Right kidney (tissue), 1 donor: Measurements from ENCODE around the gene DNASE2.
"Not testable (repeated sequence)": the region's sequence is repeated elsewhere in the genome, so short reads cannot be mapped to it uniquely, and the experiment has no call there.

ENCODE experiments used
- DNase-seq: peaks from one replicate; pipeline ENCODE4 v3.0.0-alpha.2; 2016

DNASE2 gene

DNA sequence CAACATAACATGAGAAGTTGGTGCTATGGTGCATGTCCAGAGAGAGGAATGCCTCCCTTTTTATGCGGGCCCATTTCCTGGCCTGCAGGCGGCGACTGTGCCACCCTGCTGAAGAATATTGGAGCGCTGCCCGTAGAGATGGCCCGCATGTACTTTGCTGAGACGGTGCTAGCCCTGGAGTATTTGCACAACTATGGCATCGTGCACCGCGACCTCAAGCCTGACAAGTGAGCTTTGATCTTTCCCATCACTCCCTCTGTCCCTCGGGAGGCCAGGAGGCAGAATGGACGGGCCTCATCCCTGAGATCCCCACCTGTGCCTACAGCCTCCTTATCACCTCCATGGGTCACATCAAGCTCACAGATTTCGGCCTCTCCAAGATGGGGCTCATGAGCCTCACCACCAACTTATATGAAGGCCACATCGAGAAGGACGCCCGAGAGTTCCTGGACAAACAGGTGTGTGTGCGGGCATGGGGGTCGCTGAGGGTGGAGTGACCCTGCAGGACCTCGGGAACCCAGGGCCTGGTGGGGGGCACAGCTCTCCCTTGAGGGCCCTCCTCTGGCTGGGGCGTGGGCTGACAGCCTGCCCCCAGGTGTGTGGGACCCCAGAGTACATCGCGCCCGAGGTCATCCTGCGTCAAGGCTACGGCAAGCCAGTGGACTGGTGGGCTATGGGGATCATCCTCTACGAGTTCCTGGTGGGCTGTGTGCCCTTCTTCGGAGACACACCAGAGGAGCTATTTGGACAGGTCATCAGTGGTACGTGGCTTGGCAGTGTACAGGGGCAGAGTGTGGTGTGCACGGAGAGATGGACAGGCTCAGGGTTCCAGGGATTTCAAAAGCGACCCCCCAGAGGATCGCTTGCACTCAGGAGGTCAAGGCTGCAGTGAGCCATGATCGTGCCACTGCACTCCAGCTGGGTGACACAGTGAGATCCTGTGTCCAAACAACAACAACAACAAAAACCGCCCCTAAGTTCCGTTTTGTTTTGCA is 16.2 kb downstream of the DNASE2 start:
- no peak for DNase-seq

DNA sequence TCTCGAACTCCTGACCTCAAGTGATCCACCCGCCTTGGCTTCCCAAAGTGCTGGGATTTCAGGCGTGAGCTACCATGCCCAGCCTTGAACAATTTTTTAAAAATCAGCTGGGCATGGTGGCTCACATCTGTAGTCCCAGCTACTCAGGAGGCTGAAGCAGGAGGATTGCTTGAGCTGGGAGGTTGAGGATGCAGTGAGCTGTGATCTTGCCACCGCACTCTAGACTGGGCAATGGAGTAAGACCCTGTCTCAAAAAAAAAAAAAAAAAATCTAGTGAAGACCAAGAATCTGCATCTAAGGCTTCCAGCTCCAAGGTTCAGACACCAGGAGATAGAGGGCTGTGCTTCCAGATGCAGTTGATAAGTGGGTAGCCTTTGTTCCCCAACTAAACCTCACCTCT is 17.1 kb downstream of the DNASE2 start:
- no peak for DNase-seq

DNA sequence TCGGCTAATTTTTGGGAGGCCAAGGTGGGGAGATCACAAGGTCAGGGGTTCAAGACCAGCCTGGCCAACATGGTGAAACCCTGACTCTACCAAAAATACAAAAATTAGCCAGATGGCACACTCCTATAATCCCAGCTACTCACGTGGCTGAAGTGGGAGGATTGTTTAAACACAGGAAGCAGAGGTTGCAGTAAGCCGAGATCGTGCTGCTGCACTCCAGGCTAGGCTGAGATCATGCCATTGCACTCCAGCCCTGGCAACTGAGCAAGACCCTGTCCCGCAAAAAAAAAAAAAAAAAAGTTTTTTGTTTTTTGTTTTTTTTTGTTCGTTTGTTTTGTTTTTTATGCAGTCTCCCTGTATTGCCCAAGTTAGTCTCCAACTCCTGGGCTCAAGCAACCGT is 21.7 kb downstream of the DNASE2 start:
- no peak for DNase-seq

DNA sequence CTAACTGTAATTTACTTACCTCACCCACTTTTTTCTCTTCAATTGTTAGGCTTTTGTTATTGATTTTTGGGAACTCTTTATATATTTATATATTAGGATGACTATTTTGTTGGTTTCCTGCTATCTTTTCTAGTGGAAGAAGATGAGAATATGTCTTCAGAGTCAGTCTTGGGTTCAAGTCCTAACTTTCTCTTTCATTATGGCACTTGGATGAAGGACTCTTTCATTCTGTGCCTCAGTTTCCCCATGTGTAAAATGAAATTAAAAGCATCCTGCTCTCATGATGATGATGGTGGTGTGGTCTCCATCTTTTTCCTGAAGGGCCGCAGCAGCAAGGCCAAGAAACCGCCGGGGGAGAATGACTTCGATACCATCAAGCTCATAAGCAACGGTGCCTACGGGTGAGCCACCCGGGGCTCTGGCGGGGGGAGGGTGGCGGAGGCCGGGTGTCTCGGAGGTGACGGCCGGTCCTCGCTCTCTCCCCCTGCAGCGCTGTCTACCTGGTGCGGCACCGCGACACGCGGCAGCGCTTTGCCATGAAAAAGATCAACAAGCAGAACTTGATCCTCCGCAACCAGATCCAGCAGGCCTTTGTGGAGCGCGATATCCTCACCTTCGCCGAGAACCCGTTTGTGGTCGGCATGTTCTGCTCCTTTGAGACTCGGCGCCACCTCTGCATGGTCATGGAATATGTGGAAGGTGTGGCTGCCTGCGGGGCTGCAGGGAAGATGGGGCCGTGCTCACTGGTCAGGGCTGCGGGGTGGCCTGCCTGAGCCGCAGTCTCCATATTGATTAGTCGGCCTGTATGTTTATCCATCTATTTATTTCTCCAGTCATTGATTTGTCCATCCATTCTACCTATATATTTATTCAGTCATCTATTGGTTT is 23.0 kb downstream of the DNASE2 start:
- DNase-seq, result no peak

DNA sequence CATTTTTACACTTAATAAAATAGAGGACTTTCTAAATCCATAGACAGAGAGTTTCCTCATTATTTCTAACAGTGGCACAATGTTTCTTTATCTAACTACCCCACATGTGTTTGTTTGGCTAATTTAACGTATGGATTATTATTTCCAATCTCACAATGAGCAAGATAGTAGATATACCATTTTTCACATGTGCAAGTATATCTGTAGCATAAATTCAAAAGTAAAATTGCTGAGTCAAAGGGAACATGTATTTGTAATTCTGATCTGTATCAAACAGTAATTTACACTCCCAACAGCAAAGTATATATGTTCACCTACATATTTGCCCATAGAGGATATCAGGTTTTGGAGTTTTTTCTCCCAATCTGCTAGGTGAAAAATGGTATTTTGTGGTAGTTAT is 24.6 kb downstream of the DNASE2 start:
- DNase-seq, result no peak

DNA sequence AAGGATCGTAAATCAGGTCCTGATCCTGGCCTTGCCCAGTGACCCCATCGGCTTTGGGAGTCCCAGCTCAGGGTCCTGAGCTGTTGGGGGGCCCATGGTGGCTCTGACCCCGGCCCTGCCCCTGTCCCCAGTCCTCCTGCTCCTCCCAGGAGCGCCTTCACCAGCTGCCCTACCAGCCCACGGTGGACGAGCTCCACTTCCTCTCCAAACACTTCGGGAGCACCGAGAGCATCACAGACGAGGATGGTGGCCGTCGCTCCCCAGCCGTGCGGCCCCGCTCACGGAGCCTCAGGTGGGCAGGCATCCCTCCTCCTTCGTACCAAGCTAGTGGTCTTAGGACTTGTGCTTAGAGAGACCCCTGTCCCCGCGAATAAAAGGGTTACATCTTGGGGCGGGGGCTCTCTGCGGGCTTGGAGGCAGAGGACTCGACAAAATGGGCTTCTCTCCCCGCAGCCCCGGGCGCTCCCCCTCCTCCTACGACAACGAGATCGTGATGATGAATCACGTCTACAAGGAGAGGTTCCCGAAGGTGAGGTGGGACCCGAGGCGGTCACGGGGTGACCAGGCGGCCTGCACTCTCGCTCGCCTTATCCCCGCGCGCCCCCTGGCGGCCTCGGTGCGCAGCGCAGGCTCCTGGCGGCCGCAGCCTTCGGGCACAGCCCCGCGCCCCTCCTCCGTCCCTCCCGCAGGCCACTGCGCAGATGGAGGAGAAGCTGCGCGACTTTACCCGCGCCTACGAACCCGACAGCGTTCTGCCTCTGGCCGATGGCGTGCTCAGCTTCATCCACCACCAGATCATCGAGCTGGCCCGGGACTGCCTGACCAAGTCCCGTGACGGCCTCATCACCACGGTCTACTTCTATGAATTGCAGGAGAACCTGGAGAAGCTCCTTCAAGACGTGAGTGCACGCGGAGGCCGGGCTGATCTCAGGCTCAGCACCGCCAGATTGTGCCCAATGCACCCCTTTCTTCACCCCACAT is 33.8 kb downstream of the DNASE2 start:
- DNase-seq, result peak; percentile 87

DNA sequence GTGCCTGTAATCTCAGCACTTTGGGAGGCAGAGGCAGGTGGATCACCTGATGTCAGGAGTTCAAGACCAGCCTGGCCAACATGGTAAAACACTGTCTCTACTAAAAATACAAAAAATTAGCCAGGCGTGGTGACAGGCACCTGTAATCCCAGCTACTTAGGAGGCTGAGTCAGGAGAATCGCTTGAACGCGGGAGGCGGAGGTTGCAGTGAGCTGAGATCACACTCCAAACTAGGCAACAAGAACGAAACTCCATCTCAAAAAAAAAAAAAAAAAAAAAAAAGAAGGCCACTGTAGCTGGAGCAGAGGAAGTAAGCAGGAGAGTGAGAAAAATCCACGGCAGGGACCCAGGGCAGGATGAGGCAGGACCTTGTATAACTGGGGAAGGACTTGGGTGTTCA is 34.6 kb downstream of the DNASE2 start:
- DNase-seq, result not testable (repeated sequence)

DNA sequence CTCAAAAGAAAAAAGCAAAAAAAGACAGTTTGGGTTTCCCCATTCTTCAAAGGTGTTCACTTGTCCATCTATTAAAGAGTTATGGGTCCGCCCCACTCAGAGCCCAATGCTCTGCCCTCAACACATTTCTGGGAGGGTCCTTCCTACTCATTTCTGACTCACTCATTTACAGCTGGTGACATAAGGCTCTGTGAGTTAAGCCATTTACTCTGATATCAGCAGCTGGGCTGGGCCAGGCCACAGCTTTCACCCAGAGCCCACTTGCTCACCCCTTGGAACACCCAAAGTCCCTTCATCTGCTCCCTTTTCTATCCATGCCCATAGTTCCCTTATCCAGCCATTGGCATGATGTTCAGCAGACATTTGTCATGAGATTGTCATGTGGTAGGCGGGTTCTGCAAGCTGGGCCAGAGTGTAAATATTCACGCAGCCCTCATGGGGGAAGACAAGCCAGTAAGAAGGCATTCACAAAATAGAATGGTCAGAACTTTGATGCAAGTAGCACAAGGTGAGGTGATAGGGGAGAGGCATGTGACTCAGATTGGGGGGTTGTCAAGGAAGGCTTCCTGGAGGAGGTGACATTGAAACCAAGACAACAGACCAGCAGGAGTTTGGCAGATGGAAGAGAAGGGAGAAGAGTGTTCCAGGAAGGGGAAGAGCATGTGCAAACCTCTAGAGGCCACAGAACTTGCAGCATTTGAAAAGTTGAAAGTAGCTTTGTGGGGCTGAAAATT is 37.1 kb downstream of the DNASE2 start:
- no peak for DNase-seq

DNA sequence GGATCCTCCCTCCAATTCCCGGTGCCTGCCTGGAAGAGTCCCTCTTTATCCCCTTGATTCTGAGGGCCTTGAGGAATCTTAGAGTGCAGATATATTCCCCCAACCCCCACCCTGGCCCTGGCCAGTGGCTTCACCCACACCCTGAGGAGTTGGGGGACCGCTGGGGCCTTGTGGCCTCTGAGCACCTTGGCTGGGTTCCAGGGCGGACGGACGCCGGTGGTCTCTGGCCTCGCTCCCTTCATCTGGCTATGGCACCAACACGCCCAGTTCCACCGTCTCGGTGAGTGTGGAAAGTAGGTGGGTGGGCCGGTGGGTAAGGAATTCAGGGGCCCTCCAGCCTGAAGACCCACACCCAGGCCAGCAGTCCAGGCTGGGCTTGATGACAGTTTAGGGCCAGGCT is 37.9 kb downstream of the DNASE2 start:
- DNase-seq, result no peak

DNA sequence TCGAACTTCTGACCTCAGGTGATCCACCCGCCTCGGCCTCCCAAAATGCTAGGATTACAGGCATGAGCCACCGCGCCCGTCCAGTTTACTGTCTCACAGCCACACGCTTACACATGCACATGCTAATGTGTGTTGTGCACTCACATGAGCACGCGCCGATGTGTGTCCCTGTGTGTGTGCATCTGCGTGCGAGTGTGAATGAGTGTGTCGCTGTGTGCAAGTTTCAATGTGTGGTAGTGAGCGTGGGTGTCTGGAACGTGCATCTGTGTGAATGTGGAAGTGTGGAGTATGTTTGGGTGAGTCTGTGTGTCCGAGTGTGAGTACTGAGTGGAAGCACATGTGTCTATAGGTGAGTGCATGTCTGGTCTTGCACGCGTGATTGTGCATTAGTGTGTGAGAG is 38.7 kb downstream of the DNASE2 start:
- no peak for DNase-seq

DNA sequence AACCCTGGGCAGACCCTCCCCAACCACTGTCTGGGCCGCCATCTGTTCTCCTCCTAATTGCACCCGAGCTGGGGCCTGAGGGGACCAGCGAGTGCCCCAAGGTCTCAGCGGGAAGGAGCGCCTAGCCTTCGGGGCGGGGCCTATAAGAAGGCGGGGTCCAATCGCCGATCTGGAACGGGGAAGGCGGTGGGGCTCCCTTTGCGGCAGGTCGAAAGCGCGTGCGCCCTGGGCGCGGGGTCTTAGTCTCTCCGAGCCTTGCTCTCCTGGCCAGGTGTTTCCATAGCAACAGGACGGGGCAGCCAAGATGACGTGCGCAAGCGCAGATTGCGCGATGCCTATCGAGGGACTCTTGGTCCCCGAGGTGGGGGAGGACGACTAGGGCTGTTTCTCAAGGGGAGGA is 40.2 kb downstream of the DNASE2 start:
- DNase-seq, result peak; percentile 41

DNA sequence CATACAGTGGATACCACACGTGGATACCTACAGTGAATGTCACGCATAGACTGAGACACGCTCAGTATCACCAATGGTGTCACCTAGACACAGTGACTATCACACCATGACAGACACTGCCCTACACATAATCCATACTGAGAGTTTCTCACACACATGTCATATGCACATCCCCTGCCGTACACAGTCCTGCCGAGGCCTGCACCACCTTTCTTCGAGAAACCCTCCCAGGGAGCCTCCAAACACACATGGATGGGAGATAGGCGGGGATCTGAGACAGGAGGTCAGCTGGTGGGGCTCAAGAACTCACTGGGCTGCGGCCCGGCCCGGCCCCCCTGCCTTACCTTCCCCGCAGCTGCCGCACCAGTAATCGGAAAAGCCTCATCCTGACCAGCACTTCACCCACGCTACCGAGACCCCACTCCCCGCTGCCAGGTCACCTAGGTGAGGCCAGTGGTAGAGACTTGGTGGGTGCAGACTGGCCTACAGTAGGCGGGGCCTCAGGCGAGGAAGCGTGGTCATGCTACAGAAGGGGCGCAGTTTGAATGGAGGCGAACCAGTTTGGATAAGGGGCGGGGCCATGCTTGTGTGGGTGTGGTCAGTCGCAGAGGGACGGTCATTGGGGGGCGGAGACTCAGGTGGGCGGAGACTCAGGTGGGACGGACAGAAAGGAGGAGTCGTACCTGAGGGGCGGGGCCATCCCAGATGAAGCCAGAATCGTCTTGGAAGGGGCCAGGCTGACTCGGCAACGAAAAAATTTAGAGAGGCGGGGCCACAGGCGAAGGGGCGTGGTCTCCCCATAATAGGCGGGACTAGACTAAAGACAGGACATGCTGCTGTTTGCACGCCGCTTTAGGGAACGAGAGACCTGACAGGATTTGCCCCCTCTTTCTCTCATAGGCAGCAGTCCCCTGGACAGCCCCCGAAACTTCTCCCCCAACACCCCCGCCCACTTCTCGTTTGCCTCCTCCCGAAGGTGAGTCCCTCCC is 40.9 kb downstream of the DNASE2 start:
- DNase-seq, result peak; percentile 50

DNA sequence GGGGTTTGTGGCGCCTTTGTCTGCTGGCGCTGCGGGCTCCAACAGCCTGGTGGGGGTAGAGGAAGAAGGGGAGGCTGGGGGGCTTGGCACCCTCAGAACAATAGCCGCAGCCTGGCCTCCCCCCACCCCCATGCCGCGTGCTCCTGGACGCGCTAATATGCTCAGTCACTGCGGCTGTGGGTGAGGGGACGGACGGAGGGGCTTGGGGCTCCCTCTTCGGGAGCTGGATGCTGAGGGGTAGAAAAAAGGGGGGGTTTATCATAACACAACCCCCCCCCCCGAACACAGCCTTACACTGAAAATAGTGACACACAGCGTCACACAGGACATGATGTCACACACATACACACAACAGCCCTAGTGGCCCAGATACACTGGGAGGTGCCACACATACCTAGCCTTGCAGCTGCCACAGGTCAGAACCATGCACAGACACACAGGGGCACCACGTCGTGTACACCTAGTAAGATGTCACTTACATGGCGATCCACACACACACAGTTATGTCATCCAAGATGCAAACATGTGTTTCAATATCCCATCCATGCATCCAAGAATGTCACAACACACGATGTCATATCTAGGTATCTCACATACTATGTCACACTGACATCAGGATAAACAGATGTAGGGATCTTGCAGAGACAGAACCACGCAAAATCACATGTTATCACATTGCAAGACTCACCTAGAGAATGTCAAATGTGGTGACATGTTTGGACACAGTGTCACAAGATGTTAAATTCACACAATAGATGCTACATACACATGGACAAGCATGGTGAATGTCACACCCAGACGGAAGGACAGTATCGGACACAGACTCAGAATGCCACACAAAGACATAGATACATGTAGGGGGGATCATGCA is 42.1 kb downstream of the DNASE2 start:
- no peak for DNase-seq

DNA sequence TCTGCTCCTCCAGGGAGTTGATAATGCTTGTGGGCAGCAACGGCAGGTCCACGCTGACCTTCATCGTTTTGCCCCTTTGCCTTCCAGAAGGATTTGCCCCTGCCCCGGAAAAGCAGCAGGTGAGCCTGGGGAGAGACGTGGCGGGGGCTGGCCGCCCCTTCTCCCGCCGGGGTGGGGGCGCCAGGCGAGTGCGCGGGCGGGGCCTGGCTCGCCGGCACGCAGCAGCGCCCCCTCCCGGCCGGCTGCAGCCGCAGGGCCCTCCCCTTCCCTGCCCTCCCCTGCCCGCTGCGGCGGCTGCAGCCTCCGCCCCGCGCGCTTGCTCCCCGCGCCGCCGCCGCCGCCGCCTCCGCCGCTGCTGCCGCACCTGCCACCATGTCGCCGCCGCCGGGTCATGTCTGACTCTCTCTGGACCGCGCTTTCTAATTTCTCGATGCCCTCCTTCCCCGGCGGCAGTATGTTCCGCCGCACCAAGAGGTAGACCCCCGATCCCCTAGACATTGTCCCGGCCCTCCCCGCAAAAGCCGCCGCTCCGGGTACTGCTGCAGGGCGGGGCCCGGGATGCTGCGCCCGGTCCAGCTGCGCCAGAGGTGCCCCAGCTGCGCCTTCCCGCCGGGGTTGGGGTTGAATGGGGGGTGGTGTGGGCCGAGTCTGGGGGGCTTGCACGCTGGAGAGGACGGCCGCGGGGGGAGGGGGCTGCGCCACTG is 42.9 kb downstream of the DNASE2 start, which contains the start of gene MAST1:
Gene MAST1, plus strand, starts transcription at position 334 of the 704 bp plus-strand sequence. Its CDS starts 58 bp downstream, at position 392.
- peak; percentile 40 for DNase-seq

DNA sequence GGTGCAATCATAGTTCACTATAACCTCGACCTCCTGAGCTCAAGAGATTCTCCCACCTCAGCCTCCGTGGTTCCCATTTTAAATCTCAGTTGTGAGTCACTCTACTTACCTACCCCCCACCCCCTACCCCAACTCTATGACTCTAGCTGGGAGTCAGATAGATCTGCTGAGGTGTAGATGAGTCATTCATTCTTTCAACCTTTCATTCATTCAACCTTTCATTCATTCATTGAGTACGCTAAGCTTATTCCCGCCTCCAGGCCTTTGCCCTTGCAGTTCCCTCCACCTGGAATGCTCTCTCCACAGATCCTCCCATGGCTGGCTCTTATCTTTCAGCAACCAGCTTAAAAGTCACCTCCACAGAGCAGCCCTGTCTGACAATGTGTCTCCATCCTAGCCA is 44.0 kb downstream of the DNASE2 start:
- no peak for DNase-seq

DNA sequence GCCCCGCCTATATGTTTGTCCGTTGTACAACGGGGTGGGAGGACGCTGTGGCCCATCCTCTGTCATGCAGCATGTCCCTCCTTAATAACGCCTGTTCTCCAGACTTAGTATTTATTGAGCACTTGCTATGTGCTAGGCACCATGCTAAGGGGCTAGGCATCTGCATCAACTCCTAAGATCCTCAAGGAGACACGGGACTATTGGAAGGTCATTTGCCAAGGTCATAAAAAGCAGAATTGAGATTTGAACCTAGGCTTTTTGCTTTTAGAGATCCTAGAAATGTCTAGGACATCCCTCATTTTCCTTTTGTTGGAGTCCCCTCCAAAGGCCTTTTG is 44.8 kb downstream of the DNASE2 start:
- no peak for DNase-seq

DNA sequence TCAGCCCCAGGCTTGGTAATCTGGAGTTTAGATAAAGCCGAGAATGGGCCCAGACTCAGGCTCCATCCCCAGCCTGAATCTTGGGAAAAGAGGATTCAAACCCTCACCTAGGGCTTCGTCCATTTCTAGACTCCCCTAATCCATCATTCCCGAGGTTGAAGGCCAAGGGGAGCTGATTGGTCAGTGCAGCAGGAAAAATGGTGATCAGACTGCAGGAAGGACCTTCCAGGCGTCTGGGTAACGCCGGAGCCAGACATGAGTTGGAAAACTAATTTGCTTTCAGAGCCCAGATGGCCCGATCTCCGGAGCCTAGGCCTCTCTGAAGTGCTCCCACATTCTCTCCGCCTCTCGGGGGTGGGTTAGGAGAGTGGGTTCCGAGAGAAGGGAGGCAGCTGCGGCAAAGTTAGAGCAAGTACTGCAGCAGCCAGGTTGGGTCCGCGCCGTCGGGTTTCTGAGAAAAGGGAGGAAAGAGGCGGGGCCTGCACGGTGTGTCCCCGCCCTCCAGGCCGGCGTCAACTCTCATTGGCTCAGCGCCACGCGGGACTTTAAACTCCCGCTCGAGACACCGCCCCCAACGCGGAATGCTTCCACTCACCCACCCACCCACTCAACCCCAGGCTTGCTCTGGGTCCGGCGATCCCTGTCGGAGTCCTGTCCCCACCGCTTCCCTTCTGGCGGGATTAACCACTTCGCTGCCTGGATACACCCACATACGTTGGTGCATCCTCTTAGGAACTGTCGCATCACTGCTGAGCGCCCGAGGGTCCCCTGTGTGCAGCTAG is 46.1 kb downstream of the DNASE2 start:
- no peak for DNase-seq
